Myocyte (in vitro differentiated cells): ENCODE results near the gene SIRPA. TPM values are rescaled to one million over a fixed set of nuclear protein-coding genes. Genes with fewer than 3 reads are reported as not detected.
"Not testable (repeated sequence)": the region's sequence is repeated elsewhere in the genome, so short reads cannot be mapped to it uniquely, and the experiment has no call there.

ENCODE experiments used
- DNase-seq: peaks from one replicate; pipeline ENCODE4 v3.0.0-alpha.2; 2012; ENCODE audit warnings: low read depth
- total RNA-seq: library from RNA; depleted of rRNA; stranded (reverse); fragments of >200 nt; gene quantifications from 2 replicates; pipeline ENCODE4 v1.2.3, GENCODE V29; 2014

SIRPA gene
- total RNA-seq, 1 donor from 2014 or later, result 2.9 TPM

- no peak for DNase-seq
These were observed 11.3 kb downstream of the SIRPA start for GRCh38 chr20:1906361-1907051.

DNA sequence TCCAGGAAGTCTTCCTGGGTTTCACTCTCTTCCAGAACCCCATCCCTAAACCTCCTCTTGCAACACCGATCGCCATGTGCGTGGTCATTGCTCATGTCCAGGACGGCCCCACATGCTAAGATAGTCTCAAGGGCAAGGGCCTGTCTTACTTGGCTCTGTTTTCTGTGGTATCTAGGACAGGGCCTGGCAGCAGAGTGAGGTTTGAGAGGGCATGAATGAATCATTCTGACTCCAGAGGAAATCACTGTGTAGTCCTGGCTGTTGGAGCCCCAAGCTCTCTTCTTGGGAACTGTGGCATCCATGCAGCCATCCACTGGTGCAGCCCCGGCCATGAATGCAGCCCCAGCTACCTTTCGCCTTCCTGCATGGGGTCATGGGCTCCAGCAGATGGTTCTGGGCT is 12.4 kb downstream of the SIRPA start:
- peak; percentile 67 for DNase-seq

DNA sequence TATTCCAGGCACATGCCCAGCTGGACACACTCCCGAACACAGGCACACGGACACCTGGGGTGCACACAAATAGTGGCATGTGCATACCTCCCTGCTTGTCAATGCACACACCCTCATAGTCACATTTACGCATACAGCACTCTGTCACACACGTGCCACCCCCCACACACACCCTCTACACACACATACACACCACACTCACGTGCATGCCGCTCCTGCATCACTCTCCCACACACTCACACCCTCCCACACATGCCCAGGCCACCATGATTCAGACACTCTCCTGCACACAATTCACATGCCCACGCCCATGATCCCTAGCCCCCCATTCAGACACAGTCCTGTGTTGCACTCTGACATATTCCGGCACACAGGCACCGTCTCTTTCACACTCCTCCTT is 13.0 kb downstream of the SIRPA start:
- DNase-seq, result no peak

GRCh38 chr20:1909097-1909496 is 13.9 kb downstream of the SIRPA start:
- DNase-seq, result peak; percentile 43

- no peak for DNase-seq
These were observed 16.3 kb downstream of the SIRPA start for GRCh38 chr20:1911536-1911935.

- DNase-seq, result no peak
These were observed 16.8 kb downstream of the SIRPA start for GRCh38 chr20:1912053-1912452.

DNA sequence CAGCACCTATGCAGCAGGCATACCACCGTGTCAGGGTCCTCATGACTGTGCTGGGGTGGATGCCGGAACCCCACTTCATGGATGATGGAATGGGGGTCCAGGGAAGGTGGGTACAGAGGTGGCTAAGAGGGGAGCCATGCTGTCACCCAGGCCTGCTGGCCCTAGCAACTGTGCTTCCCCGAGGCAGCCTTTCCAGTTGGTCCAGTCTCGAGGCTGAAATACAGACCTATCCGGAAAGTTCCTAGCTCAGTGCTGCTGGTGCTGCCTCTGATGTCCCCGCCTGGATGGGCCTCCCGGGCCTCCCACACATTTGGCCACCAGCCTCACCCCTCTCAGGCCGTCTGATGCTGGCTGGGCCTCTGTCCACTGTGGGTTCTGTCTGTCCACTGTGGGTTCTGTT is 17.4 kb downstream of the SIRPA start:
- no peak for DNase-seq

DNA sequence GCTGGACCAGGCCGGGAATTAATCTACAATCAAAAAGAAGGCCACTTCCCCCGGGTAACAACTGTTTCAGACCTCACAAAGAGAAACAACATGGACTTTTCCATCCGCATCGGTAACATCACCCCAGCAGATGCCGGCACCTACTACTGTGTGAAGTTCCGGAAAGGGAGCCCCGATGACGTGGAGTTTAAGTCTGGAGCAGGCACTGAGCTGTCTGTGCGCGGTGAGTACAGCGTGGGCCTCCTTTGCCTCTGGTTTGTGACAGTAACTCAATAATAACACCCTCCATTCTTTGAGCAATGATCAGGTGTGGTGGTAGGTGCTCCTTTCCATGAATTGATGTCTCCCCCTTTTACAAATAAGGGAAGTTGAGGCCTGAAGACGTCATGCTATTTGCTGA is 20.0 kb downstream of the SIRPA start:
- not testable (repeated sequence) for DNase-seq

DNA sequence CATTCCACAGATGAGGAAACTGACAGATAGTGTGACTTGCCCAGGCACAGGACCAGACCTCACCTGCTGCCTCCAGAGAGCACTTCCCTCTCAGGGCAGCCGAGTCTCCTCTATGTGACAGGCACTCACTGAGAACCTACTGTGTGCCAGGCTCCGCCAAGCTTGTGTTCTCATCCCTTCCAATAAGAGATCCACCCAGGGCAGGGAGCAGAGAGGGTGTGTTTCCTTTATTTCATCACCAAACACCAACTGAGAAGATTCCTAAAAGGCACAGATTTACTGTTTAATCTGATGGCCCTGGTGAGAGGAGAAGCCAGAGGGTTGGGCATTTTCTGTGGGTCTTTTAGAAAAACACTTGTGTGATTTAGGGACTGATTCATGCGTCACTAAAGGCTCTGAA is 20.5 kb downstream of the SIRPA start:
- no peak for DNase-seq

GRCh38 chr20:1917786-1918185 is 22.6 kb downstream of the SIRPA start:
- DNase-seq, result no peak

GRCh38 chr20:1918491-1919165 is 23.4 kb downstream of the SIRPA start:
- DNase-seq, result no peak

- no peak for DNase-seq
These were observed 25.0 kb downstream of the SIRPA start for GRCh38 chr20:1920252-1920651.

- no peak for DNase-seq
These were observed 25.6 kb downstream of the SIRPA start for GRCh38 chr20:1920826-1921225.

DNA sequence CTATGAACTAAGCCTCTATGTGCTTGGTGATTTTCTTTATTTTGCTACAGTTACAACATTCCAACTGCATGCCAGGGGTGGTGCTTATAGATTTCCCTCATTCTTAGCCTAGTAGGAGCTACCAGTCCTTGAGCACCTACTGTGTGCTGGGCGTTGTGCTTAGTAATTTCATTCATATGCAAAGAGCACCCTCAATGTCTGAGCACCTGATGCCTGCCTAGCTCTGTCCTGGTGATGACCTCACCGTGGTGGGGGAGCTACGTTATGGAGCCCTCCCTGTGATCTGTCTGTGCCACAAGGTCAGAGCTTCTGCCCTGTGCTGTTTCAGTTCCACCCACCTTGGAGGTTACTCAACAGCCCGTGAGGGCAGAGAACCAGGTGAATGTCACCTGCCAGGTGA is 26.8 kb downstream of the SIRPA start:
- not testable (repeated sequence) for DNase-seq

DNA sequence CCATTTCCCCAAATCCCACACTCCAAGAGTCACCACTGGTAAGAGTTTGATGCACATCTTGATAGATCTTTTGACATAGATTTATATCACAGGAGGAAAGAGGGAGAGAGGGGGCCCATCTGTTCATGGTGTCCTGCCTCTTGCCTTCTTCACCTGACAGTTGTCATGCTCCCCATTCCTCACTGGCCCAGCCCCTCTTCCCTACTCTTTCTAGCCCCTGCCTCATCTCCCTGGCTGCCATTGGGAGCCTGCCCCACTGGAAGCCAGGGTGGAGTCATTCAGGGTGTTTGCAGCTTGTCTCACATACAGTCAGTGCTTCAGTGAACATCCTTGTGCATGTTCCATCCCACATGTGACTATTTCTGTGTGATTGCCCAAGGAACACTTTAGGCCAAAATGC is 27.6 kb downstream of the SIRPA start:
- no peak for DNase-seq

DNA sequence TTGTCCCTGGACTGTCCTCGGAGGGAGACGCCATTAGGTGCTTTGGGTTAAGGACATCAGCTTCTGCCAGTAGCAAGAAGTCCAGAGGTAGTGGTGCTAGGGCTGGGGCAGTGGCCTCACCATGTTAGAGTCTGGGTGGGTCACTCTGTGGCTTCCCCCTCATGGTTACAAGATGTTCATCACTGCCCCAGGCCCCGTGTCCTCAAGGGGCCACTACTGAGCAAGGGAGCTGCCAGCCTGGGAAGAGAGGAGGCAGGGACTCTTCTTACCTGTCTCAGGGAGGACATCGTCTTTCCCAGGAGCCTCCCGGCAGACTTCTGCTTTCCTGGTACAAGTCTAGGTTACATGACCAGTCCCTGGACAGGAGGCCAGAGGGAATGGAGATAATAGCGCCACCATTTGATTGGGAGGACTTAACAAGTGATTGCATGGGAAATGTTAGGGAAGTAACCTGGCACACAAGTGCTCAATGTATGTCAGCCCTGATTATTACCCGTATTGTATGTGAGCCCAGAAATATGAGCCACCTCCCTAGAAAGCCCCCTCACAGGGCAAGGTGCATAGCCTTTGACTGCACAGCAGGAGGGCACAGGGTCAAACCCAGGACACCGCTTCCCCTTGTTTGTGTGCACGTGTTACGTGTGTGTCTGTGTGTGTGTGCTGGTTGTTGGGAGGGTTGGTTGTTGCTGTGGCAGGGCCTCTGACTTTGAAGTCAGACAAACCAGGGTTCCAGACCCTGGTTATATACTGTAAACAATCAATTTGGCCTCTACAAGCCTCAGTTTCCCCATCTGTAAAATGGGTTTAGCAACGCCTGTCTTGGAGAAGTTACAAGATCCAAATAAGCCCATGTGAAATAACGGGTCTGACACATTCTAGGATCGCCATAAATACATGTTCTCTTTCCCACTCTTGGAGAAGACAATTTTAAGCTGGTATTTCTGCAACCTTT is 30.0 kb downstream of the SIRPA start:
- DNase-seq, result no peak

DNA sequence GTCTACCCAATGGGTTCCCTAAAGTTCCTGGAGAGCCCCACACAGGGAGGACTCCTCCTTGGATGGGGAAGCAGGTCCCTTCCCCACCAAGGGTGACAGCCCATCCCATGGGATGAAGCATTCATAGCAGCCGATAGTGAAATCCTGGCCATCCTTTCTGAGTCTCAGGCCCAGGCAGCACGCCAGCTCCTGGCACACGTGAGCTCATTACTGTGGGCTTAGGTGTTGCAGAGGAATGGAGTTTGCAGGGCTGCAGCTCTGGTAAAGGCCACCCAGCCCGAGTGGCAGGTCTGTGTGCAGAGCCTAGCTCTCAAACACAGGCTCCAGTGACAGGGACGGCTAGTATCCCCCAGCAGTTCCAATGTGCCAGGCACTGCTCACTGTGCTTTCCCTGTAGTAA is 31.0 kb downstream of the SIRPA start:
- DNase-seq, result no peak

DNA sequence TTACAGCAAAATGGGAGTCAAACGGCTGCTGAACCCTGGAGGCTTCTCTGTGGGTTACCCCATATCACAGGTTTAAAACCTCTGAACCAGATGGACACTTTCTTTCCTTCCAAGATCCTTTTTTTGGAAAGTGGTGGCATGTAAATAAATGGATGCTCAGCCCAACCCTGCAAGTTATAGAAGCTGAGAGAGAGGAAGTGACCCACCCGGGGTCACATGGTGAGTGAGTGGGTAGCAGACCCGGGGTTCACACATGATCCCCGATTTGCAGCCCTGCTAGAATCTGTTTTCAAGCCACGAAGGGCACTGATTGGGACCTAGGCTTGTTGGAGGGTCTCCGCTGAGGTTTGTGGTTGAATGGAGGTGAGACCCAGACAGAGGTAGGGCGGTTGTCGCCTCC is 32.0 kb downstream of the SIRPA start:
- DNase-seq, result no peak

DNA sequence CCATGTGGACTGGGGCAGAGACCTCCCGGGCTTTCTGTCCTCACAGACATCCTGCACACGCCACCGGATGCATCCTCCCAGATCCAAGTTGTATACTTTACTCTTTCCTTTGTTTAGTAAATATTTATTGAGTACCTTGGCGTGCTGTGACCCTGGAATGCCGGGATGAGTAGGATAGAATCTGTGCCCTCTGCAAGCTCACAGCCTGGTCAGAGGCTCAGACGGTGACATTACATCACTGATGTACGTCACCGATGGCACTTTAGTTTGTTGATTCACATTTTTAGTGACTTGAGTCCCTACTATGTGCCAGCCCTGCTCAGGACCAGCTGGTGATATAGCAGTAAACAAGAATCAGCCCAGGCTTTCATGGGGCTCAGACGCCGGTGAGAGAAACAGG is 32.9 kb downstream of the SIRPA start:
- no peak for DNase-seq

- DNase-seq, result no peak
These were observed 33.6 kb downstream of the SIRPA start for GRCh38 chr20:1928782-1929181.

GRCh38 chr20:1929460-1929859 is 34.3 kb downstream of the SIRPA start:
- no peak for DNase-seq

GRCh38 chr20:1930165-1930564 is 35.0 kb downstream of the SIRPA start:
- DNase-seq, result no peak
